ENCODE measurements around the gene DLGAP3. TPM values are rescaled to one million over a fixed set of nuclear protein-coding genes. Genes with fewer than 3 reads are reported as not detected.

DLGAP3 gene
- total RNA-seq, 1 experiment from 2014 or later, result 0.27 TPM

DNA sequence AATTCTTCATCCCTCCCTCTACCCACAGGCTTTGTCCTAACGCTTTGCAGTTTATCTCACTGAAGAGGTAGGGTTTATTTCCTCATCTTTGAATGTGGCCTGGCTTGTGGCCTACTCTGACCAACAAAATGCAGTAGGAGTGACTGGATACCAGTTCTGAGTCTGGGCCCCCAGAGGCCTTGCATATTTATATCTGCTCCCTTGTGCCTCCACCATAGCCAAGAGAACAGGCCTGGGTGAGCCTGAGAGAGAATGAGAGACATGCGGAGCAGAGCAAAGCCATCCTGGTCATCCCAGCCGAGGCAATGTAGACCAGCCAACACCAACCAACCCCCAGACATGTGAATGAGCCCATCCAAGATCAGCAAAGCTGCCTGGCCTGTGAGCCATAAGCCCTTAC, 100.2 kb downstream of the DLGAP3 start:
- CTCF ChIA-PET, result no interaction called here

DNA sequence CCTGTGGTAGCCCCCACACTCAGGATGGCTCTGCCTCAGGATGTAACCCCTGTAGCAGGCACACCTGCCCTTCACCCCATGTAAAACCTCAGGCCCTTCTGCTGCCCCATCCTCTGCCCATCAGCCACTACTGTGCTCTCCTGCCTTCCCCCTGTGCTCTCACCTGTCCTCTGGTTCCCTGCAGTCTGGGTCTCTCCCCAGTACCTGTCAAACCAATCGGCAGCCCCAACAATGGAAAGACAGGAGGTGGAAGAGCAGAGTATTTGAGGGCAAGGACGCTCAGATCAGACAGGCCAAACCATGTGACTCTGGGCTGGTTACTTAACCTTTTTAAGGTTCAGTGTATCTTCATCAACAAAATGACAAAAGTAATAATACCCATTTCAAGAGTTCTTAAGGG, 100.8 kb downstream of the DLGAP3 start:
- Histone ChIP-seq H3K4me3 (replicated peaks in 1 of 2; ENCODE audit: low read depth in 1 of 2, low read length in 2 of 2) (no peak overlapping the region), H3K36me3 (ENCODE audit: control insufficient read depth in 1 of 2, insufficient read depth in 2 of 2, low read length in 2 of 2) (no peaks in the 10 kb centered on the region), H2AFZ (ENCODE audit: low read depth, low read length, poor library complexity, severe bottlenecking) (no peak overlapping the region), H3K27ac (ENCODE audit: low read depth, low read length) (no peak overlapping the region), H3K79me2 (ENCODE audit: insufficient read depth, low read length) (no peaks in the 10 kb centered on the region), H4K20me1 (ENCODE audit: insufficient read depth) (no peaks in the 10 kb centered on the region), H3K4me2 (ENCODE audit: low read length) (no peak overlapping the region), H3K9me2 (ENCODE audit: insufficient read depth) (no peaks in the 10 kb centered on the region), H3K4me1 (ENCODE audit: control insufficient read depth in 1 of 2, insufficient read depth in 2 of 2, low read length in 2 of 2) (no peaks in the 10 kb centered on the region), H3K27me3 (ENCODE audit: insufficient read depth, low read length) (peaks cover 6% of the 10 kb centered on the region; the same call in 1 of the 2 replicates), H3K9me3 (ENCODE audit: control insufficient read depth in 1 of 2, insufficient read depth in 1 of 2, low read depth in 1 of 2, low read length in 2 of 2) (no peaks in the 10 kb centered on the region), H3K9ac (ENCODE audit: low read length) (no peak overlapping the region)
- ChIA-PET POLR2A (no interaction called here), CTCF (no interaction called here), RAD21 (ENCODE audit: low non-redundant PET in 1 of 2, low total read pairs in 2 of 2, uncharacterized antibody in 2 of 2, unreplicated experiment in 2 of 2) (no interaction called here)
- DNase-seq (ENCODE audit: low read depth, low spot score) (no peak), ATAC-seq (no peak)
- intact Hi-C loops (cut with micrococcal nuclease), result no loop called here
- BruUV-seq (replicated peaks), result no TSS peak
- TF ChIP-seq SRF (IDR thresholded peaks at IDR 0.05; ENCODE audit: low read depth) (no peak), ZFX (IDR thresholded peaks at IDR 0.05) (no peak), CBX3 (IDR thresholded peaks at IDR 0.05; ENCODE audit: low read depth) (no peak), SP1 (IDR thresholded peaks at IDR 0.05; ENCODE audit: low read depth) (no peak)
- TF ChIP-seq, protein P1, sequence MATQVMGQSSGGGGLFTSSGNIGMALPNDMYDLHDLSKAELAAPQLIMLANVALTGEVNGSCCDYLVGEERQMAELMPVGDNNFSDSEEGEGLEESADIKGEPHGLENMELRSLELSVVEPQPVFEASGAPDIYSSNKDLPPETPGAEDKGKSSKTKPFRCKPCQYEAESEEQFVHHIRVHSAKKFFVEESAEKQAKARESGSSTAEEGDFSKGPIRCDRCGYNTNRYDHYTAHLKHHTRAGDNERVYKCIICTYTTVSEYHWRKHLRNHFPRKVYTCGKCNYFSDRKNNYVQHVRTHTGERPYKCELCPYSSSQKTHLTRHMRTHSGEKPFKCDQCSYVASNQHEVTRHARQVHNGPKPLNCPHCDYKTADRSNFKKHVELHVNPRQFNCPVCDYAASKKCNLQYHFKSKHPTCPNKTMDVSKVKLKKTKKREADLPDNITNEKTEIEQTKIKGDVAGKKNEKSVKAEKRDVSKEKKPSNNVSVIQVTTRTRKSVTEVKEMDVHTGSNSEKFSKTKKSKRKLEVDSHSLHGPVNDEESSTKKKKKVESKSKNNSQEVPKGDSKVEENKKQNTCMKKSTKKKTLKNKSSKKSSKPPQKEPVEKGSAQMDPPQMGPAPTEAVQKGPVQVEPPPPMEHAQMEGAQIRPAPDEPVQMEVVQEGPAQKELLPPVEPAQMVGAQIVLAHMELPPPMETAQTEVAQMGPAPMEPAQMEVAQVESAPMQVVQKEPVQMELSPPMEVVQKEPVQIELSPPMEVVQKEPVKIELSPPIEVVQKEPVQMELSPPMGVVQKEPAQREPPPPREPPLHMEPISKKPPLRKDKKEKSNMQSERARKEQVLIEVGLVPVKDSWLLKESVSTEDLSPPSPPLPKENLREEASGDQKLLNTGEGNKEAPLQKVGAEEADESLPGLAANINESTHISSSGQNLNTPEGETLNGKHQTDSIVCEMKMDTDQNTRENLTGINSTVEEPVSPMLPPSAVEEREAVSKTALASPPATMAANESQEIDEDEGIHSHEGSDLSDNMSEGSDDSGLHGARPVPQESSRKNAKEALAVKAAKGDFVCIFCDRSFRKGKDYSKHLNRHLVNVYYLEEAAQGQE (IDR thresholded peaks at IDR 0.05; ENCODE audit: low read depth), result no peak
- TF ChIP-seq, protein P2, sequence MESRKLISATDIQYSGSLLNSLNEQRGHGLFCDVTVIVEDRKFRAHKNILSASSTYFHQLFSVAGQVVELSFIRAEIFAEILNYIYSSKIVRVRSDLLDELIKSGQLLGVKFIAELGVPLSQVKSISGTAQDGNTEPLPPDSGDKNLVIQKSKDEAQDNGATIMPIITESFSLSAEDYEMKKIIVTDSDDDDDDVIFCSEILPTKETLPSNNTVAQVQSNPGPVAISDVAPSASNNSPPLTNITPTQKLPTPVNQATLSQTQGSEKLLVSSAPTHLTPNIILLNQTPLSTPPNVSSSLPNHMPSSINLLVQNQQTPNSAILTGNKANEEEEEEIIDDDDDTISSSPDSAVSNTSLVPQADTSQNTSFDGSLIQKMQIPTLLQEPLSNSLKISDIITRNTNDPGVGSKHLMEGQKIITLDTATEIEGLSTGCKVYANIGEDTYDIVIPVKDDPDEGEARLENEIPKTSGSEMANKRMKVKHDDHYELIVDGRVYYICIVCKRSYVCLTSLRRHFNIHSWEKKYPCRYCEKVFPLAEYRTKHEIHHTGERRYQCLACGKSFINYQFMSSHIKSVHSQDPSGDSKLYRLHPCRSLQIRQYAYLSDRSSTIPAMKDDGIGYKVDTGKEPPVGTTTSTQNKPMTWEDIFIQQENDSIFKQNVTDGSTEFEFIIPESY (IDR thresholded peaks at IDR 0.05; ENCODE audit: extremely low read depth, insufficient replicate concordance, low read length), result no peak

More for the DNA sequence above, 100.2 kb downstream of the DLGAP3 start:
- DNase-seq (ENCODE audit: low read depth, low spot score), result no peak
- no TSS peak for BruUV-seq (replicated peaks)
- Histone ChIP-seq H3K9ac (ENCODE audit: low read length) (no peak overlapping the region), H4K20me1 (ENCODE audit: insufficient read depth) (no peaks in the 10 kb centered on the region), H3K9me3 (ENCODE audit: control insufficient read depth in 1 of 2, insufficient read depth in 1 of 2, low read depth in 1 of 2, low read length in 2 of 2) (no peaks in the 10 kb centered on the region), H3K4me2 (ENCODE audit: low read length) (no peak overlapping the region), H2AFZ (ENCODE audit: low read depth, low read length, poor library complexity, severe bottlenecking) (no peak overlapping the region), H3K9me2 (ENCODE audit: insufficient read depth) (no peaks in the 10 kb centered on the region), H3K27me3 (ENCODE audit: insufficient read depth, low read length) (peaks cover 6% of the 10 kb centered on the region; the same call in 1 of the 2 replicates), H3K4me3 (replicated peaks in 1 of 2; ENCODE audit: low read depth in 1 of 2, low read length in 2 of 2) (no peak overlapping the region), H3K27ac (ENCODE audit: low read depth, low read length) (no peak overlapping the region), H3K4me1 (ENCODE audit: control insufficient read depth in 1 of 2, insufficient read depth in 2 of 2, low read length in 2 of 2) (no peaks in the 10 kb centered on the region), H3K79me2 (ENCODE audit: insufficient read depth, low read length) (no peaks in the 10 kb centered on the region), H3K36me3 (ENCODE audit: control insufficient read depth in 1 of 2, insufficient read depth in 2 of 2, low read length in 2 of 2) (no peaks in the 10 kb centered on the region)
- TF ChIP-seq ZNF274 (IDR thresholded peaks at IDR 0.05; ENCODE audit: low read depth, low read length), result no peak
- no peak for TF ChIP-seq SIN3A (IDR thresholded peaks at IDR 0.05; ENCODE audit: low read depth)
- TF ChIP-seq POLR2A (IDR thresholded peaks at IDR 0.05; ENCODE audit: borderline replicate concordance, extremely low read depth, insufficient read depth, insufficient read length), result no peak
- TF ChIP-seq, protein P2 (IDR thresholded peaks at IDR 0.05; ENCODE audit: extremely low read depth, insufficient replicate concordance, low read length), result no peak
- no peak for TF ChIP-seq CEBPB (IDR thresholded peaks at IDR 0.05; ENCODE audit: low read depth)
- no peak for TF ChIP-seq TCF7L2 (IDR thresholded peaks at IDR 0.05; ENCODE audit: borderline replicate concordance, extremely low read depth, insufficient read depth, insufficient read length)
- TF ChIP-seq POLR2AphosphoS5 (IDR thresholded peaks at IDR 0.05; ENCODE audit: low read depth, low read length), result no peak
- TF ChIP-seq RAD21 (IDR thresholded peaks at IDR 0.05; ENCODE audit: low read depth), result no peak
- no peak for TF ChIP-seq EGR1 (IDR thresholded peaks at IDR 0.05; ENCODE audit: low read depth)
- no peak for TF ChIP-seq FOSL1 (IDR thresholded peaks at IDR 0.05; ENCODE audit: low read depth)
- TF ChIP-seq, protein P3, sequence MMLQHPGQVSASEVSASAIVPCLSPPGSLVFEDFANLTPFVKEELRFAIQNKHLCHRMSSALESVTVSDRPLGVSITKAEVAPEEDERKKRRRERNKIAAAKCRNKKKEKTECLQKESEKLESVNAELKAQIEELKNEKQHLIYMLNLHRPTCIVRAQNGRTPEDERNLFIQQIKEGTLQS (IDR thresholded peaks at IDR 0.05), result no peak
- ChIA-PET POLR2A (no interaction called here), RAD21 (ENCODE audit: low non-redundant PET in 1 of 2, low total read pairs in 2 of 2, uncharacterized antibody in 2 of 2, unreplicated experiment in 2 of 2) (no interaction called here)
- no peak for ATAC-seq
- intact Hi-C loops (cut with micrococcal nuclease), result no loop called here

All from HCT116 (cell line).